HL-60 (cell line): ENCODE measurements around the gene TUNAR.

Source experiments
- DNase-seq, 2 experiments: peaks; one replicate each; pipeline ENCODE4 v3.0.0-alpha.2; 2010 to 2020; ENCODE audit warnings: low read depth in 1 of 2, low spot score in 1 of 2
- H3K27ac ChIP-seq: fragments of 250-450 bp; sonication (Bioruptor Pico); replicated peaks from 2 replicates; pipeline ENCODE4 v1.5.1; 2020; ENCODE audit warnings: mild to moderate bottlenecking, moderate library complexity
- H3K27me3 ChIP-seq: fragments of 250-450 bp; sonication (Bioruptor Pico); 2 replicates; pipeline ENCODE4 v1.5.1; 2021; ENCODE audit warnings: mild to moderate bottlenecking, moderate library complexity; ENCODE audit not compliant: insufficient read depth, poor library complexity, severe bottlenecking
- H3K4me3 ChIP-seq: replicated peaks from 2 replicates; pipeline ENCODE4 v1.5.1; 2011; ENCODE audit warnings: mild to moderate bottlenecking, control low read depth, low read length; ENCODE audit not compliant: insufficient read depth
- CTCF ChIP-seq: IDR thresholded peaks from one replicate; pipeline ENCODE4 v1.5.1; 2011; ENCODE audit warnings: low read length, control low read depth, inconsistent platforms; ENCODE audit not compliant: insufficient read depth
- GABPA ChIP-seq: IDR thresholded peaks from 2 replicates; pipeline ENCODE4 v1.6.1; 2012; ENCODE audit warnings: low read depth
- POLR2AphosphoS5 ChIP-seq: IDR thresholded peaks from 2 replicates; pipeline ENCODE4 v1.6.1; 2012; ENCODE audit warnings: low read depth
- REST ChIP-seq: IDR thresholded peaks from 2 replicates; pipeline ENCODE4 v1.6.1; 2012; ENCODE audit warnings: low read depth; ENCODE audit not compliant: insufficient replicate concordance
- SPI1 ChIP-seq: IDR thresholded peaks from 2 replicates; pipeline ENCODE4 v1.6.1; 2012; ENCODE audit warnings: low read depth, mild to moderate bottlenecking, borderline replicate concordance
- long read RNA-seq: library from polyadenylated mRNA; unstranded; transcript quantifications from one replicate; pipeline ENCODE4 v2.0.0, GENCODE V29; 2020

Gene TUNAR
- long read RNA-seq, result 0 reads

- peaks cover 36% of the 10 kb centered on the region for H3K27me3 ChIP-seq
- no peak for DNase-seq
- H3K27ac ChIP-seq, result no peak within 1 kb of the TSS
- no peak within 1 kb of the TSS for H3K4me3 ChIP-seq
- no peak for TF ChIP-seq GABPA
- TF ChIP-seq SPI1, result no peak
- no peak for TF ChIP-seq POLR2AphosphoS5
- TF ChIP-seq CTCF, result no peak
- no peak for TF ChIP-seq REST
Observed at GRCh38 chr14:95876761-95877538, at the start of gene TUNAR. Gene TUNAR, plus strand, starts transcription at chr14:95876832.

GRCh38 chr14:95828649-95829265 is 47.9 kb upstream of the TUNAR start:
- H3K27ac ChIP-seq, result no peak overlapping the region
- TF ChIP-seq POLR2AphosphoS5 (no peak), SPI1 (no peak), CTCF (no peak), REST (no peak), GABPA (no peak)
- no peak overlapping the region for H3K4me3 ChIP-seq
- peaks cover 4% of the 10 kb centered on the region for H3K27me3 ChIP-seq
- DNase-seq, result no peak

GRCh38 chr14:95829321-95829720 is 47.3 kb upstream of the TUNAR start:
- Histone ChIP-seq H3K4me3 (no peak overlapping the region), H3K27ac (no peak overlapping the region), H3K27me3 (peaks cover 4% of the 10 kb centered on the region)
- DNase-seq, result no peak
- TF ChIP-seq CTCF, result no peak
- no peak for TF ChIP-seq SPI1
- TF ChIP-seq POLR2AphosphoS5, result no peak
- TF ChIP-seq GABPA, result no peak
- no peak for TF ChIP-seq REST
